ENCODE measurements around the gene SIAE. TPM values are rescaled to one million over a fixed set of nuclear protein-coding genes. Genes with fewer than 3 reads are reported as not detected.

SIAE gene
- total RNA-seq, 2 experiments from 2014 or later, result 4.5 to 5.6 TPM

DNA sequence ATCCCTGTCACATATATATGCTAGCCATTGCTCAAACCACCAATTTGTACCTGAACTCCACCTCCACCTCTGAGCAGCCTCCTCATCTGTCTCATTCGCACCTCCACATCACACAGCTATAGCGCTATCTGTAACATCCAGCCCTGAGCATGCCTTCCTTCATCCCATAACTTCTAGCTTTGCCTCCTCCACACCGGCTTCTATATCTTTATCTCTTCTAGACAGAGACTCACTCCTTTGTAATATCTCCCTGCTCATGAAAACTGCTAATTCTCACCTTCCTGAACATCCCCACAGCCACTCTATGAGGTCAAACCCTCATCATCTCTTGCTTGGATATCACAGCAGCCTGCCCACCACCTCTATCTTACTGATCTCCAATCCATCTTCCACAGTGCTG is 5.9 kb downstream of the SIAE start:
- H3K27me3 Mint-ChIP-seq, result no peaks in the 10 kb centered on the region
- H3K36me3 Mint-ChIP-seq (ENCODE audit: low read depth), result peaks cover 17% of the 10 kb centered on the region
- ATAC-seq (ENCODE audit: poor library complexity) (no peak), DNase-seq (no peak)
- H3K9me3 ChIP-seq (ENCODE audit: control insufficient read depth in 1 of 2, insufficient read depth in 1 of 2, low read length in 2 of 2), result no peaks in the 10 kb centered on the region
- no peaks in the 10 kb centered on the region for H3K36me3 ChIP-seq (ENCODE audit: insufficient read depth, low read length)
- peaks cover 15% of the 10 kb centered on the region for H3K4me1 ChIP-seq (ENCODE audit: insufficient read depth, low read length)
- TF ChIP-seq, protein P1, sequence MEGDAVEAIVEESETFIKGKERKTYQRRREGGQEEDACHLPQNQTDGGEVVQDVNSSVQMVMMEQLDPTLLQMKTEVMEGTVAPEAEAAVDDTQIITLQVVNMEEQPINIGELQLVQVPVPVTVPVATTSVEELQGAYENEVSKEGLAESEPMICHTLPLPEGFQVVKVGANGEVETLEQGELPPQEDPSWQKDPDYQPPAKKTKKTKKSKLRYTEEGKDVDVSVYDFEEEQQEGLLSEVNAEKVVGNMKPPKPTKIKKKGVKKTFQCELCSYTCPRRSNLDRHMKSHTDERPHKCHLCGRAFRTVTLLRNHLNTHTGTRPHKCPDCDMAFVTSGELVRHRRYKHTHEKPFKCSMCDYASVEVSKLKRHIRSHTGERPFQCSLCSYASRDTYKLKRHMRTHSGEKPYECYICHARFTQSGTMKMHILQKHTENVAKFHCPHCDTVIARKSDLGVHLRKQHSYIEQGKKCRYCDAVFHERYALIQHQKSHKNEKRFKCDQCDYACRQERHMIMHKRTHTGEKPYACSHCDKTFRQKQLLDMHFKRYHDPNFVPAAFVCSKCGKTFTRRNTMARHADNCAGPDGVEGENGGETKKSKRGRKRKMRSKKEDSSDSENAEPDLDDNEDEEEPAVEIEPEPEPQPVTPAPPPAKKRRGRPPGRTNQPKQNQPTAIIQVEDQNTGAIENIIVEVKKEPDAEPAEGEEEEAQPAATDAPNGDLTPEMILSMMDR (IDR thresholded peaks at IDR 0.05), result no peak
- intact Hi-C loops (cut with DNase I, micrococcal nuclease), result loop anchor here in 1 of 2 experiments (2.0 to 10.0 kb wide), 2 partner anchors 47 to 127 kb away; no protein-coding TSS in a partner anchor
- H3K4me3 Mint-ChIP-seq, result no peak overlapping the region
- H3K27ac ChIP-seq (ENCODE audit: low read depth in 1 of 2, low read length in 2 of 2), result no peak overlapping the region
- H3K27ac Mint-ChIP-seq, result no peak overlapping the region
- POLR2A ChIA-PET, result no interaction called here
- peaks cover 20% of the 10 kb centered on the region for H3K4me1 Mint-ChIP-seq (ENCODE audit: low read depth)
- H3K4me3 ChIP-seq (ENCODE audit: low read length), result no peak overlapping the region
- CTCF ChIA-PET, result no interaction called here
- H3K9me3 Mint-ChIP-seq, result no peaks in the 10 kb centered on the region
- H3K27me3 ChIP-seq (ENCODE audit: control insufficient read depth in 1 of 2, insufficient read depth in 2 of 2, low read length in 2 of 2), result no peaks in the 10 kb centered on the region

DNA sequence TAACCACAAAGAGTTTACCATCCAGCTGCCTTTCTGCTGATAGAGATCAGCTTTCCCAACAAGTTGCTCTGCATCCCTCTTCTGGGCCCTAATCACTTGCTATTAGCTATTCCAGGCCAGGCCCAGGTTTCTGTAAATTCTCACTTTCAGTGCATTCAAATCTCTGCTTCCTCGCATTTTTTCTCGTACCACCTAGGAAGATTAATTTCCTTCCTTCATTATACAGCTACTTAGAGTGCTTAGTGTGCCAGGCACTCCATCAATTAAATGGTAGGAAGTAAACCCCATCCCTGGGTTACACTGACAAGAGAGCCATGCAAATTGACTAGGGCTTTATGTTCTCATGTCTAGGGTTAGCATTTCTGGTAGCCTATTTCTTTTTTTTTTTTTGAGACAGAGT is 9.7 kb downstream of the SIAE start:
- H3K4me1 Mint-ChIP-seq (ENCODE audit: low read depth), result no peaks in the 10 kb centered on the region
- H3K4me3 Mint-ChIP-seq, result no peak overlapping the region
- H3K27me3 Mint-ChIP-seq, result no peaks in the 10 kb centered on the region
- TF ChIP-seq, protein P1 (IDR thresholded peaks at IDR 0.05), result no peak
- peaks cover 26% of the 10 kb centered on the region for H3K36me3 Mint-ChIP-seq (ENCODE audit: low read depth)
- Histone ChIP-seq H3K4me1 (ENCODE audit: insufficient read depth, low read length) (no peaks in the 10 kb centered on the region), H3K9me3 (ENCODE audit: control insufficient read depth in 1 of 2, insufficient read depth in 1 of 2, low read length in 2 of 2) (no peaks in the 10 kb centered on the region), H3K4me3 (ENCODE audit: low read length) (no peak overlapping the region), H3K27ac (ENCODE audit: low read depth in 1 of 2, low read length in 2 of 2) (no peak overlapping the region), H3K36me3 (ENCODE audit: insufficient read depth, low read length) (no peaks in the 10 kb centered on the region), H3K27me3 (ENCODE audit: control insufficient read depth in 1 of 2, insufficient read depth in 2 of 2, low read length in 2 of 2) (no peaks in the 10 kb centered on the region)
- ChIA-PET CTCF (interaction anchor here (0.7 to 1.0 kb wide), 3 partner anchors 10 to 130 kb away, joined by 3 read pairs; partner anchors contain the start of genes SIAE and SPA17), POLR2A (no interaction called here)
- DNase-seq (no peak), ATAC-seq (ENCODE audit: poor library complexity) (no peak)
- no peaks in the 10 kb centered on the region for H3K9me3 Mint-ChIP-seq
- intact Hi-C loops (cut with DNase I, micrococcal nuclease), result loop anchor here in 1 of 2 experiments (10.0 kb wide), 1 partner anchor 131 kb away; no protein-coding TSS in a partner anchor
- H3K27ac Mint-ChIP-seq, result no peak overlapping the region

- H3K4me1 ChIP-seq (ENCODE audit: insufficient read depth, low read length), result no peaks in the 10 kb centered on the region
- ChIA-PET CTCF (interaction anchor here (0.7 to 1.4 kb wide), 2 partner anchors 16 to 18 kb away, joined by 3 to 6 read pairs; no protein-coding TSS in a partner anchor), POLR2A (no interaction called here)
- H3K9me3 ChIP-seq (ENCODE audit: control insufficient read depth in 1 of 2, insufficient read depth in 1 of 2, low read length in 2 of 2), result no peaks in the 10 kb centered on the region
- TF ChIP-seq, protein P1 (IDR thresholded peaks at IDR 0.05), result no peak
- no peak overlapping the region for H3K4me3 ChIP-seq (ENCODE audit: low read length)
- H3K36me3 Mint-ChIP-seq (ENCODE audit: low read depth), result peaks cover 42% of the 10 kb centered on the region
- no peaks in the 10 kb centered on the region for H3K27me3 ChIP-seq (ENCODE audit: control insufficient read depth in 1 of 2, insufficient read depth in 2 of 2, low read length in 2 of 2)
- H3K4me3 Mint-ChIP-seq, result no peak overlapping the region
- H3K9me3 Mint-ChIP-seq, result no peaks in the 10 kb centered on the region
- H3K36me3 ChIP-seq (ENCODE audit: insufficient read depth, low read length), result no peaks in the 10 kb centered on the region
- H3K4me1 Mint-ChIP-seq (ENCODE audit: low read depth), result no peaks in the 10 kb centered on the region
- no peak overlapping the region for H3K27ac Mint-ChIP-seq
- no peak for DNase-seq
- intact Hi-C loops (cut with DNase I, micrococcal nuclease), result loop anchor here in 1 of 2 experiments (10.0 kb wide), 1 partner anchor 133 kb away; no protein-coding TSS in a partner anchor
- H3K27me3 Mint-ChIP-seq, result no peaks in the 10 kb centered on the region
- H3K27ac ChIP-seq (ENCODE audit: low read depth in 1 of 2, low read length in 2 of 2), result no peak overlapping the region
- ATAC-seq (ENCODE audit: poor library complexity), result no peak
These were observed 11.4 kb downstream of the SIAE start for GRCh38 chr11:124662106-124662505.
